ENCODE measurements around the gene PLPP7. TPM values are rescaled to one million over a fixed set of nuclear protein-coding genes. Genes with fewer than 3 reads are reported as not detected.
"Not testable (repeated sequence)": the region's sequence is repeated elsewhere in the genome, so short reads cannot be mapped to it uniquely, and the experiment has no call there.

Gene PLPP7
- total RNA-seq, 2 donors from 2014 or later: 2.1 to 3.6 TPM

GRCh38 chr9:131259916-131260597 is 29.5 kb upstream of the PLPP7 start:
- WGBS, 2 donors: 74 to 82% methylated on average over 18 to 20 of the region's 20 CpGs
- no peak for ATAC-seq
- intact Hi-C loops (cut with DNase I): no loop called here

GRCh38 chr9:131260751-131261452 is 28.6 kb upstream of the PLPP7 start:
- Histone ChIP-seq H3K36me3 (replicated peaks in 1 of 2; ENCODE audit: insufficient read depth in 1 of 2, low read depth in 2 of 2) (no peaks in the 10 kb centered on the region), H3K4me1 (no peaks in the 10 kb centered on the region), H3K9me3 (no peaks in the 10 kb centered on the region), H3K27ac (no peak overlapping the region), H3K27me3 (no peaks in the 10 kb centered on the region), H3K4me3 (no peak overlapping the region)
- ATAC-seq (no peak), DNase-seq (no peak)
- no peak for TF ChIP-seq CTCF (IDR thresholded peaks at IDR 0.05)
- no peak for TF ChIP-seq POLR2A (IDR thresholded peaks at IDR 0.05)
- intact Hi-C loops (cut with DNase I): no loop called here
- WGBS, 2 donors: 88 to 91% methylated on average over 5 to 33 of the region's 33 CpGs

More at GRCh38 chr9:131259916-131260597, 29.5 kb upstream of the PLPP7 start:
- Histone ChIP-seq H3K4me3 (no peak overlapping the region), H3K36me3 (replicated peaks in 1 of 2; ENCODE audit: insufficient read depth in 1 of 2, low read depth in 2 of 2) (no peaks in the 10 kb centered on the region), H3K9me3 (no peaks in the 10 kb centered on the region), H3K27me3 (no peaks in the 10 kb centered on the region), H3K27ac (no peak overlapping the region), H3K4me1 (no peaks in the 10 kb centered on the region)
- no peak for TF ChIP-seq CTCF (IDR thresholded peaks at IDR 0.05)
- TF ChIP-seq POLR2A (IDR thresholded peaks at IDR 0.05): no peak
- no peak for DNase-seq

GRCh38 chr9:131262327-131263032 is 27.0 kb upstream of the PLPP7 start:
- H3K4me3 ChIP-seq: no peak overlapping the region
- no peaks in the 10 kb centered on the region for H3K27me3 ChIP-seq
- ATAC-seq: no peak
- intact Hi-C loops (cut with DNase I): no loop called here
- TF ChIP-seq CTCF (IDR thresholded peaks at IDR 0.05): no peak
- TF ChIP-seq POLR2A (IDR thresholded peaks at IDR 0.05): no peak
- no peak for DNase-seq
- no peak overlapping the region for H3K27ac ChIP-seq
- WGBS, 2 donors: 79 to 85% methylated on average over 13 of the region's 13 CpGs
- no peaks in the 10 kb centered on the region for H3K9me3 ChIP-seq
- no peaks in the 10 kb centered on the region for H3K4me1 ChIP-seq
- H3K36me3 ChIP-seq (replicated peaks in 1 of 2; ENCODE audit: insufficient read depth in 1 of 2, low read depth in 2 of 2): no peaks in the 10 kb centered on the region

- ATAC-seq; H3K36me3 ChIP-seq (replicated peaks in 1 of 2; ENCODE audit: insufficient read depth in 1 of 2, low read depth in 2 of 2); intact Hi-C loops (cut with DNase I); DNase-seq; H3K27ac ChIP-seq; H3K27me3 ChIP-seq; H3K4me3 ChIP-seq; H3K9me3 ChIP-seq; H3K4me1 ChIP-seq: not testable (repeated sequence)
- 82 to 95% methylated on average over 5 of the region's 5 CpGs for WGBS, 2 donors
Measured at GRCh38 chr9:131263033-131263343, 26.5 kb upstream of the PLPP7 start.

- TF ChIP-seq POLR2A (IDR thresholded peaks at IDR 0.05): no peak
- no peak for TF ChIP-seq CTCF (IDR thresholded peaks at IDR 0.05)
- Histone ChIP-seq H3K36me3 (replicated peaks in 1 of 2; ENCODE audit: insufficient read depth in 1 of 2, low read depth in 2 of 2) (no peaks in the 10 kb centered on the region), H3K9me3 (no peaks in the 10 kb centered on the region), H3K4me1 (no peaks in the 10 kb centered on the region), H3K4me3 (no peak overlapping the region), H3K27me3 (no peaks in the 10 kb centered on the region), H3K27ac (no peak overlapping the region)
- no peak for DNase-seq
- no peak for ATAC-seq
- intact Hi-C loops (cut with DNase I): no loop called here
- 84 to 86% methylated on average over 3 to 6 of the region's 6 CpGs for WGBS, 2 donors
Measured at GRCh38 chr9:131263701-131264100, 25.8 kb upstream of the PLPP7 start.
